Loucy (cell line): ENCODE data around the gene SLC2A4.

Experiments
- EZH2phosphoT487 ChIP-seq: fragments of 200-600 bp; IDR thresholded peaks from 2 replicates; pipeline ENCODE4 v1.6.1; 2018; ENCODE audit warnings: antibody characterized with exemption, mild to moderate bottlenecking, moderate library complexity, borderline replicate concordance
- TF ChIP-seq, protein P1 (sequence below): fragments of 200-600 bp; sonication (generic); conservative IDR thresholded peaks from 2 replicates; pipeline ENCODE4 v1.5.1; 2014; ENCODE audit warnings: mild to moderate bottlenecking, antibody characterized with exemption, low read length

DNA sequence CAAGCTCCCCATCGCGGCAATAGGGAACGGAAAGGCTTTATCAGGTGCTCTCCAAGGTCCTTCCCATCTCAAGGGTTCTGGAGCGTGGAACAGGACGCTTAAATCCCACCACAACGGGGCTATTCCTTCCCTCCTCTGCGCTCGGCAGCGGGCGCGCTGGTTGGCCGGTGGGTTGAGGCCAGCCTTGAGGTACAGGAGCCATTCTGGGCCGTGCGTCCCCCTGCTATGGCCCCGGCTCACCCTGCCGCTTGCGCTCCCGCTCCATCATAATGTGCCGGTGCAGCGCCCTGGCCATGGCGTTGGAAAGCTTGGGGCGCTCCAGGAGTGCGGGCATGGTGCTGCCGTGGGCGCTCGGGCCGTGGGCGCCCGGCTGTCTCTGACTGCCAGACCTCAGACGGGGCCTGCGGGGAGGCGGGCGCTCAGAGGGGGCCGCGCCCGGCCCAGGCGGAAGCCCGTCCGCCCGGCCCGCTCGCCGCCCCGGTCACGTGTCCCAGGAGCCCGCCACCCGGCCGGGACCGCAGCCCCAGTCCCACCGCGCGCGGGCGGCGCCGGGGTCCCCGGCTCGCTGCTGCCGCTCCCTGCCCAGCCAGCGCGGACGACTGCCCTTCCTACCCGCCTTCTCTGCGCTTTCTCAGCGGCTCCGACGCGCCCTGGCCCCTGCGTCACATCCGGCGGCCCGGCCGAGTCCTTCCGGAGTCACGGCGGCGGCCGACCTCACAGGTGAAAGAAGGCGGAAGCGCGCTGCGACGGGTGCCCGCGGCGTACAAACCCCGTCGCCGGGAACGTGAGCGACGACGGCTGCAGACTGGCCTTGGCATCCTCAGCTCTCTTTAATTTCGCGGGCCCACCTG is 33.4 kb downstream of the SLC2A4 start, which contains the start of gene GPS2:
- TF ChIP-seq, protein P1, sequence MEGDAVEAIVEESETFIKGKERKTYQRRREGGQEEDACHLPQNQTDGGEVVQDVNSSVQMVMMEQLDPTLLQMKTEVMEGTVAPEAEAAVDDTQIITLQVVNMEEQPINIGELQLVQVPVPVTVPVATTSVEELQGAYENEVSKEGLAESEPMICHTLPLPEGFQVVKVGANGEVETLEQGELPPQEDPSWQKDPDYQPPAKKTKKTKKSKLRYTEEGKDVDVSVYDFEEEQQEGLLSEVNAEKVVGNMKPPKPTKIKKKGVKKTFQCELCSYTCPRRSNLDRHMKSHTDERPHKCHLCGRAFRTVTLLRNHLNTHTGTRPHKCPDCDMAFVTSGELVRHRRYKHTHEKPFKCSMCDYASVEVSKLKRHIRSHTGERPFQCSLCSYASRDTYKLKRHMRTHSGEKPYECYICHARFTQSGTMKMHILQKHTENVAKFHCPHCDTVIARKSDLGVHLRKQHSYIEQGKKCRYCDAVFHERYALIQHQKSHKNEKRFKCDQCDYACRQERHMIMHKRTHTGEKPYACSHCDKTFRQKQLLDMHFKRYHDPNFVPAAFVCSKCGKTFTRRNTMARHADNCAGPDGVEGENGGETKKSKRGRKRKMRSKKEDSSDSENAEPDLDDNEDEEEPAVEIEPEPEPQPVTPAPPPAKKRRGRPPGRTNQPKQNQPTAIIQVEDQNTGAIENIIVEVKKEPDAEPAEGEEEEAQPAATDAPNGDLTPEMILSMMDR, result no peak
- TF ChIP-seq EZH2phosphoT487, result no peak
